Type B pancreatic cell (in vitro differentiated cells): ENCODE results near the gene NKX2-3. TPM values are rescaled to one million over a fixed set of nuclear protein-coding genes. Genes with fewer than 3 reads are reported as not detected.

Source experiments
- DNase-seq: peaks from one replicate; pipeline ENCODE4 v3.0.0; 2021; ENCODE audit warnings: mixed read lengths; ENCODE audit not compliant: unreplicated experiment; ENCODE audit errors: extremely low spot score
- H3K27ac Mint-ChIP-seq: 2 replicates; pipeline ENCODE4 v1.8.0; 2021; ENCODE audit warnings: mild to moderate bottlenecking, mixed read lengths
- H3K27me3 Mint-ChIP-seq: 2 replicates; pipeline ENCODE4 v1.8.0; 2021; ENCODE audit warnings: mixed read lengths
- H3K36me3 Mint-ChIP-seq: 2 replicates; pipeline ENCODE4 v1.8.0; 2021; ENCODE audit warnings: mixed read lengths
- H3K4me1 Mint-ChIP-seq: one replicate; pipeline ENCODE4 v1.8.0; 2021; ENCODE audit warnings: mixed read lengths; ENCODE audit not compliant: unreplicated experiment
- H3K4me3 Mint-ChIP-seq: 2 replicates; pipeline ENCODE4 v1.8.0; 2021; ENCODE audit warnings: mild to moderate bottlenecking, mixed read lengths
- H3K9me3 Mint-ChIP-seq: 2 replicates; pipeline ENCODE4 v1.8.0; 2021; ENCODE audit warnings: mixed read lengths
- total RNA-seq: library from RNA; stranded (reverse); gene quantifications from 2 replicates; pipeline ENCODE4 v1.2.1, GENCODE V29; 2021; ENCODE audit warnings: low replicate concordance
- TF ChIP-seq, protein P1 (sequence below): fragments of 200-600 bp; sonication (generic); conservative IDR thresholded peaks from 2 replicates; pipeline ENCODE4 v1.5.0; 2021; ENCODE audit warnings: antibody characterized with exemption, mild to moderate bottlenecking

NKX2-3 gene
- total RNA-seq, 1 donor from 2014 or later: not detected

GRCh38 chr10:99551158-99551557 lies 18.4 kb downstream of the NKX2-3 start:
- TF ChIP-seq, protein P1, sequence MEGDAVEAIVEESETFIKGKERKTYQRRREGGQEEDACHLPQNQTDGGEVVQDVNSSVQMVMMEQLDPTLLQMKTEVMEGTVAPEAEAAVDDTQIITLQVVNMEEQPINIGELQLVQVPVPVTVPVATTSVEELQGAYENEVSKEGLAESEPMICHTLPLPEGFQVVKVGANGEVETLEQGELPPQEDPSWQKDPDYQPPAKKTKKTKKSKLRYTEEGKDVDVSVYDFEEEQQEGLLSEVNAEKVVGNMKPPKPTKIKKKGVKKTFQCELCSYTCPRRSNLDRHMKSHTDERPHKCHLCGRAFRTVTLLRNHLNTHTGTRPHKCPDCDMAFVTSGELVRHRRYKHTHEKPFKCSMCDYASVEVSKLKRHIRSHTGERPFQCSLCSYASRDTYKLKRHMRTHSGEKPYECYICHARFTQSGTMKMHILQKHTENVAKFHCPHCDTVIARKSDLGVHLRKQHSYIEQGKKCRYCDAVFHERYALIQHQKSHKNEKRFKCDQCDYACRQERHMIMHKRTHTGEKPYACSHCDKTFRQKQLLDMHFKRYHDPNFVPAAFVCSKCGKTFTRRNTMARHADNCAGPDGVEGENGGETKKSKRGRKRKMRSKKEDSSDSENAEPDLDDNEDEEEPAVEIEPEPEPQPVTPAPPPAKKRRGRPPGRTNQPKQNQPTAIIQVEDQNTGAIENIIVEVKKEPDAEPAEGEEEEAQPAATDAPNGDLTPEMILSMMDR: no peak
- no peaks in the 10 kb centered on the region for H3K9me3 Mint-ChIP-seq
- no peak for DNase-seq
- peaks cover 86% of the 10 kb centered on the region for H3K27me3 Mint-ChIP-seq
- no peak overlapping the region for H3K27ac Mint-ChIP-seq
- H3K4me3 Mint-ChIP-seq: no peak overlapping the region
- H3K4me1 Mint-ChIP-seq: peaks cover 11% of the 10 kb centered on the region
- no peaks in the 10 kb centered on the region for H3K36me3 Mint-ChIP-seq

DNA sequence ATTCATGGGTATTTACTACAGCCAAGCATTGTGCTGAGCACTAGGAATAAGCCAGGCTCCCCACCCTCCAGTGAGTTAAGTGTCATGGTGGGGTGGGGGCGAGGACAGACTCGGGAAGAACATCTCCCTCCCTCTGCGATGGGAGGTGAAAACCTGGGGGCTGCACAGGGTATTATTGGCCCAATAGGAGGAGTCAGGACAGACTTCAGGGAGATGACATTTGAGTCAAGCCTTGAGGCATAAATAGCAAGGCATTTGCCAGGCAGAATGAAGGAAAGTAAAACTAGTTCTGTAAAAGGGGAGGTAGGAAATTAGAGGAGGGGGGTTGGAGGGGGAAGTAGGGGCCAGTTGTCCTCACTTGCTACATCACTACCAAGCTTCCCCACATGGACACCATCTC lies 18.9 kb downstream of the NKX2-3 start:
- Mint-ChIP-seq H3K4me3 (no peak overlapping the region), H3K4me1 (peaks cover 11% of the 10 kb centered on the region), H3K36me3 (no peaks in the 10 kb centered on the region), H3K9me3 (no peaks in the 10 kb centered on the region), H3K27ac (no peak overlapping the region), H3K27me3 (peaks cover 83% of the 10 kb centered on the region)
- TF ChIP-seq, protein P1: no peak
- DNase-seq: no peak

DNA sequence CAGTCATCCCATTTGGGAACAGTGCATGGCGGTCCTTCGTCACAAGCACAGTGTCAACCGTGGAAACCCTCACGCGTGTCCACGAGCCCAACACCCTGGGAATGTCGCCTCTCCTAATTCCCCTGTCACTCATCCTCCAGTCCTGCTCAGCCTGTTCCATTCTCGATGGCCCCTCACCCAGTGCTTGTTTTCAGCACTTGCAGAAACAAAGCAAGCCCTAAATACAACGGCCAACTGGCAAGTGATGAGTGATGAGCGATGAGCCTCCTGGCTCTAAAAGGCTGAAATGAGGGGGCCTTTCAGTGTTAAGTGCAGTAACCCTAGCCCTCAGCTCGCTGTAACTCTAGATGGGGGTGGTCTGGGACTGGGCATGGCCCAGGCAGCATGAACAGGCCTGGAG lies 22.6 kb downstream of the NKX2-3 start:
- Mint-ChIP-seq H3K4me3 (no peak overlapping the region), H3K27ac (no peak overlapping the region), H3K27me3 (peaks cover 72% of the 10 kb centered on the region), H3K36me3 (no peaks in the 10 kb centered on the region), H3K9me3 (no peaks in the 10 kb centered on the region), H3K4me1 (peaks cover 11% of the 10 kb centered on the region)
- DNase-seq: no peak
- TF ChIP-seq, protein P1: no peak

GRCh38 chr10:99555825-99556523 lies 23.2 kb downstream of the NKX2-3 start:
- TF ChIP-seq, protein P1: no peak
- no peak overlapping the region for H3K4me3 Mint-ChIP-seq
- peaks cover 72% of the 10 kb centered on the region for H3K27me3 Mint-ChIP-seq
- DNase-seq: no peak
- H3K36me3 Mint-ChIP-seq: no peaks in the 10 kb centered on the region
- no peaks in the 10 kb centered on the region for H3K9me3 Mint-ChIP-seq
- peaks cover 11% of the 10 kb centered on the region for H3K4me1 Mint-ChIP-seq
- no peak overlapping the region for H3K27ac Mint-ChIP-seq

DNA sequence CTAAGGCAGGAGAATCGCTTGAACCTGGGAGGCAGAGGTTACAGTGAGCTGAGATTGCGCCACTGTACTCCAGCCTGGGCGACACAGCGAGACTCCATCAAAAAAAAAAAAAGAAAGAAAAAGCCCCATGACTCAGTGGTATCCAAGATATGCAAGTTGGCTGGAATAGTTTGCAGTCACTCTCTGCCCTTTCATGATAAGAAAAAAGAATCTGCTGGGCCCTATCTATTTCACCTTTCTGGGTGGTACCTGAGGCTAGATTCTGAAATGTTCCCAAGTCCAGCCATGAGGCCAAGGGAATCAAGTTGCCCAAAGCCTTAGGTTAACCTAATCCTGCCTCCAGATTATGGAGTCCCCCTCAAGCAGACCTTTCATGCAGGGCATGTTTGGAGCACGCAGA lies 24.3 kb downstream of the NKX2-3 start:
- Mint-ChIP-seq H3K9me3 (no peaks in the 10 kb centered on the region), H3K4me1 (peaks cover 6% of the 10 kb centered on the region), H3K36me3 (no peaks in the 10 kb centered on the region), H3K27ac (no peak overlapping the region), H3K4me3 (no peak overlapping the region), H3K27me3 (peaks cover 65% of the 10 kb centered on the region)
- TF ChIP-seq, protein P1: no peak
- no peak for DNase-seq
